Activated effector memory CD4-positive, alpha-beta T cell treated with anti-CD3 and anti-CD28 coated beads, Interleukin-2, amount 50 U/mL, for 16 hours (primary cell): ENCODE data around the gene ZNF32.
"Not testable (repeated sequence)": the region's sequence is repeated elsewhere in the genome, so short reads cannot be mapped to it uniquely, and the experiment has no call there.

Experiments used
- DNase-seq: peaks from one replicate; pipeline ENCODE4 v3.0.0-alpha.2; 2020

The ZNF32 gene

GRCh38 chr10:43623351-43623750, 25.3 kb downstream of the ZNF32 start:
- DNase-seq, result no peak

GRCh38 chr10:43622038-43622437, 26.6 kb downstream of the ZNF32 start:
- DNase-seq, result no peak

- no peak for DNase-seq
Observed at GRCh38 chr10:43619368-43619767, 29.3 kb downstream of the ZNF32 start.

- DNase-seq, result no peak
Observed at GRCh38 chr10:43616697-43617370, 31.8 kb downstream of the ZNF32 start.

- DNase-seq, result no peak
Observed at GRCh38 chr10:43610636-43611035, 38.0 kb downstream of the ZNF32 start.

GRCh38 chr10:43607199-43607573, 41.5 kb downstream of the ZNF32 start:
- no peak for DNase-seq

- DNase-seq, result peak; percentile 87
Observed at GRCh38 chr10:43606323-43607198, 42.1 kb downstream of the ZNF32 start, which contains the start of gene ZNF485. Gene ZNF485, plus strand, starts transcription at chr10:43606438. Its CDS starts 613 bp downstream, at chr10:43607051.

- no peak for DNase-seq
Observed at GRCh38 chr10:43605850-43606322, 42.8 kb downstream of the ZNF32 start.

- DNase-seq, result not testable (repeated sequence)
Observed at GRCh38 chr10:43601576-43601975, 47.1 kb downstream of the ZNF32 start.

- no peak for DNase-seq
Observed at GRCh38 chr10:43599333-43599732, 49.3 kb downstream of the ZNF32 start.

- no peak for DNase-seq
Observed at GRCh38 chr10:43598446-43598845, 50.2 kb downstream of the ZNF32 start.

- no peak for DNase-seq
Observed at GRCh38 chr10:43596546-43596945, 52.1 kb downstream of the ZNF32 start.

GRCh38 chr10:43595739-43596298, 52.9 kb downstream of the ZNF32 start:
- no peak for DNase-seq

GRCh38 chr10:43594944-43595589, 53.6 kb downstream of the ZNF32 start:
- peak; percentile 73 for DNase-seq
